Measurements from ENCODE around the gene YPEL3.

Gene YPEL3

GRCh38 chr16:30142672-30143346 is 46.8 kb upstream of the YPEL3 start:
- Histone ChIP-seq H3K27me3 (replicated peaks; ENCODE audit: control insufficient read depth, insufficient read depth, low read length) (no peaks in the 10 kb centered on the region), H3K36me3 (ENCODE audit: control insufficient read depth, insufficient read depth, low read length) (no peaks in the 10 kb centered on the region)
- DNase-seq (ENCODE audit: extremely low read depth, insufficient read length): no peak

DNA sequence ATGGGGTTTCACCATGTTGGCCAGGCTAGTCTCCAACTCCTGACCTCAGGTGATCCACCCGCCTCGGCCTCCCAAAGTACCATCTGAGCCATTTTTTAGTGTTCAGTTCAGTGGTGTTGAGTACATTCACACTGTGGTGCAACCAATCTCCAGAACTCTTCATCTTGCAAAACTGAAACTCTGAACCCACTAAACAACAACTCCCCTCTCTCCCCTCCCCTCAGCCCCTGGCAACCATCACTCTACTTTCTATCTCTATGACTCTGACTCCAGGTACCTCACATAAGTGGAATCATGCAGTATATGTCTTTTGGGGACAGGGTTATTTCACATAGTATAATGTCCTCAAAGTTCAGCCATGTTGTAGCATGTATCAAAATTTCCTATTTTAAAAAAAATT is 45.7 kb upstream of the YPEL3 start:
- DNase-seq (ENCODE audit: extremely low read depth, insufficient read length): no peak
- no peak for TF ChIP-seq CTCF (IDR thresholded peaks at IDR 0.05; ENCODE audit: insufficient read depth, low read length, poor library complexity, severe bottlenecking)

More at GRCh38 chr16:30142672-30143346, 46.8 kb upstream of the YPEL3 start:
- TF ChIP-seq CTCF (IDR thresholded peaks at IDR 0.05; ENCODE audit: insufficient read depth, low read length, poor library complexity, severe bottlenecking): peak; percentile 54
- no peak overlapping the region for H3K4me3 ChIP-seq (replicated peaks; ENCODE audit: low read depth, low read length)

DNA sequence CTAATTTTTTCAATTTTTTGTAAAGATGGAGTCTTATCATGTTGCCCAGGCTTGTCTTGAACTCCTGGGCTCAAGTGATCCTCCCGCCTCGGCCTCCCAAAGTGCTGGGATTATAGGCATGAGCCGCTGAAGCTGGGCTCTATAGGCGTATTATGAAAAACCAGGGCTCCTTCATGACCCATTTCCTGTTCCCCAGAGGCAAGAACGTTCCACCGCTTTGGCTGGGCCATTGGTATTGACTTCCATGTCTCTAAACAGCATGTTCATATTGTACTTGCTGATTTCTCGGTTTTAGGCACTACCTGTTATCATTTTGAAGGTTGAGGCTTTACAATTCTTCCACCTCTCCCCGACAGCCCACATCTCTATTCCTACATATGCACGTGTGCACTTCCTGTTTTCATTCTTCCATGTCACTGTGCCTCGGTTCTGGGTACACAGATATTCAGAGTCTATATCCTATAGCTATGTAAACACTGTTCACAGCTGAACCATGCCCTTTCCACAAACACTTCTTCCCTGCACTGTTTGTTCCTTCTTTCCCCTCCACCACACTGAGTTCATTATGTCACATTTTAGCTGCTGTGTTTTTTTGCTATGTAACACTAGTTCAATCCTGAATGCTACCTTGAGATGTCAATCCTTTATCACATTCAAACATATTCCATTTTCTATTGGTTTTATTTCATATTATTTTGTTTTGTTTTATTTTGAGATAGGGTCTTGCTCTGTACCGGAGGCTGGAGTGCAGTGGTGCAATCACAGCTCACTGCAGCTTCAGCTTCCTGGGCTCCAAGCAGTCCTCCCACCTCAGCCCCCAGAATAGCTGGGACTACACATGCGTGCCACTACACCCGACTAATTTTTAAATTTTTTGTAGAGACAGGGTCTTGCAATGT is 43.8 kb upstream of the YPEL3 start:
- H3K4me3 ChIP-seq (replicated peaks; ENCODE audit: low read depth, low read length): no peak overlapping the region
- no peak for DNase-seq (ENCODE audit: extremely low read depth, insufficient read length)
- TF ChIP-seq CTCF (IDR thresholded peaks at IDR 0.05; ENCODE audit: insufficient read depth, low read length, poor library complexity, severe bottlenecking): no peak
- H3K36me3 ChIP-seq (ENCODE audit: control insufficient read depth, insufficient read depth, low read length): no peaks in the 10 kb centered on the region
- H3K27me3 ChIP-seq (replicated peaks; ENCODE audit: control insufficient read depth, insufficient read depth, low read length): no peaks in the 10 kb centered on the region

More for the DNA sequence above, 45.7 kb upstream of the YPEL3 start:
- Histone ChIP-seq H3K27me3 (replicated peaks; ENCODE audit: control insufficient read depth, insufficient read depth, low read length) (no peaks in the 10 kb centered on the region), H3K4me3 (replicated peaks; ENCODE audit: low read depth, low read length) (no peak overlapping the region), H3K36me3 (ENCODE audit: control insufficient read depth, insufficient read depth, low read length) (no peaks in the 10 kb centered on the region)

- H3K36me3 ChIP-seq (ENCODE audit: control insufficient read depth, insufficient read depth, low read length): no peaks in the 10 kb centered on the region
- no peak overlapping the region for H3K4me3 ChIP-seq (replicated peaks; ENCODE audit: low read depth, low read length)
- no peak for DNase-seq (ENCODE audit: extremely low read depth, insufficient read length)
- H3K27me3 ChIP-seq (replicated peaks; ENCODE audit: control insufficient read depth, insufficient read depth, low read length): no peaks in the 10 kb centered on the region
- no peak for TF ChIP-seq CTCF (IDR thresholded peaks at IDR 0.05; ENCODE audit: insufficient read depth, low read length, poor library complexity, severe bottlenecking)
Measured at GRCh38 chr16:30137897-30138296, 41.9 kb upstream of the YPEL3 start.

DNA sequence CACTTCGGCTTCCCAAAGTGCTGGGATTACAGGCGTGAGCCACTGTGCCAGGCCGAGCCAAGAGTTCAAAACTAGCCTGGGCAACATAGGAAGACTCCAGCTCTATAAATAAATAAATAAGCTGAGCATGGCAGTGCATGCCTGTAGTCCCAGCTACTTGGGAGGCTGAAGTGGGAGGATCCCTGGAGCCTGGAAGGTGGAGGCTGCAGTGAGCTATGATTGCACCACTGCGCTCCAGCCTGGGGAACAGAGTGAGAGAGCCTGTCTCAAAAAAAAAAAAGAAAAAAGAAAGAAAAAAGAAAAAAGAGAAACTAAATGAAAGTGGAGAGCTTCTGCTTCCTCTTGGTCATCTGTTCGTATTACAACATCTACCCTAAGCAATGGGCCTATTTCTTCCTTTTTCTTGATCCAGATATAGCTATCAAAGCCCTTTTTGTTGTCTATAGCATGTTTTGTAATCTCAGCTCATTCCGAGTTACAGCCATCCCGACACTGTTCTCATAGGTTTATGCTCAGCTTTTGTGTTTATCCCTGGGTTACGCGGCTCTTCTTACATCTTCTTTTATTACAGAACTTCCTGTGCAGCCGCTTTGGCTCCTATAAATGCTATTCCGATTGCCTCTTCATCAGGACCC is 41.1 kb upstream of the YPEL3 start:
- no peak overlapping the region for H3K4me3 ChIP-seq (replicated peaks; ENCODE audit: low read depth, low read length)
- H3K36me3 ChIP-seq (ENCODE audit: control insufficient read depth, insufficient read depth, low read length): no peaks in the 10 kb centered on the region
- TF ChIP-seq CTCF (IDR thresholded peaks at IDR 0.05; ENCODE audit: insufficient read depth, low read length, poor library complexity, severe bottlenecking): no peak
- no peaks in the 10 kb centered on the region for H3K27me3 ChIP-seq (replicated peaks; ENCODE audit: control insufficient read depth, insufficient read depth, low read length)
- no peak for DNase-seq (ENCODE audit: extremely low read depth, insufficient read length)
